Neural cell (in vitro differentiated cells): ENCODE data around the gene FHIT.

ENCODE experiments used
- EP300 ChIP-seq: fragments of 450-650 bp; conservative IDR thresholded peaks from 2 replicates; pipeline ENCODE4 v1.6.1; 2014; ENCODE audit warnings: antibody characterized with exemption, mild to moderate bottlenecking, moderate library complexity; ENCODE audit not compliant: poor library complexity, severe bottlenecking
- POLR2AphosphoS5 ChIP-seq: IDR thresholded peaks from 2 replicates; pipeline ENCODE4 v1.6.1; 2012
- RAD21 ChIP-seq: fragments of 450-650 bp; conservative IDR thresholded peaks from 2 replicates; pipeline ENCODE4 v1.6.1; 2014; ENCODE audit warnings: antibody characterized with exemption, mild to moderate bottlenecking, moderate library complexity
- SMC3 ChIP-seq: fragments of 450-650 bp; conservative IDR thresholded peaks from 2 replicates; pipeline ENCODE4 v1.6.1; 2014; ENCODE audit warnings: antibody characterized with exemption, mild to moderate bottlenecking, moderate library complexity; ENCODE audit not compliant: poor library complexity
- TF ChIP-seq, protein P1 (sequence below): fragments of 450-650 bp; IDR thresholded peaks from 2 replicates; pipeline ENCODE4 v1.5.1; 2014; ENCODE audit warnings: antibody characterized with exemption, mild to moderate bottlenecking, moderate library complexity; ENCODE audit not compliant: poor library complexity, severe bottlenecking

DNA sequence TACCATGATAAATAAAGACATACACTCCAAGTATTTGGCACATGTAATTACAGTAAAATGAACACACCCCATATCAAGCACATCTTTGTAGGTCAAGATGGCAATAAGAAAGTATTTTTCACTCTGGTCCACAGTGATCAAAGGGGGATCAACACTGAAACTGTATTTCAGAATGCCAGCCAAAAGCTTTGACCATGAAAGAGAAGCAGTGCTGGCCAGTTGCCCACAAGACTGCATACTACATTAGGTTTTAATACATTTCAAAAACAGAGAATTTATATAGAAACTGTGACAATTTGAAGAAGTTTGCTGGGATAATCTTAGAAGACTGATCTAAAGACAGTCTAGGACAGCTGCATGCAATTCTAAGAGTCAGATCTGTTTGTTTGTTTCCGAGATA lies 1035.3 kb downstream of the FHIT start:
- TF ChIP-seq RAD21, result no peak
- TF ChIP-seq, protein P1, sequence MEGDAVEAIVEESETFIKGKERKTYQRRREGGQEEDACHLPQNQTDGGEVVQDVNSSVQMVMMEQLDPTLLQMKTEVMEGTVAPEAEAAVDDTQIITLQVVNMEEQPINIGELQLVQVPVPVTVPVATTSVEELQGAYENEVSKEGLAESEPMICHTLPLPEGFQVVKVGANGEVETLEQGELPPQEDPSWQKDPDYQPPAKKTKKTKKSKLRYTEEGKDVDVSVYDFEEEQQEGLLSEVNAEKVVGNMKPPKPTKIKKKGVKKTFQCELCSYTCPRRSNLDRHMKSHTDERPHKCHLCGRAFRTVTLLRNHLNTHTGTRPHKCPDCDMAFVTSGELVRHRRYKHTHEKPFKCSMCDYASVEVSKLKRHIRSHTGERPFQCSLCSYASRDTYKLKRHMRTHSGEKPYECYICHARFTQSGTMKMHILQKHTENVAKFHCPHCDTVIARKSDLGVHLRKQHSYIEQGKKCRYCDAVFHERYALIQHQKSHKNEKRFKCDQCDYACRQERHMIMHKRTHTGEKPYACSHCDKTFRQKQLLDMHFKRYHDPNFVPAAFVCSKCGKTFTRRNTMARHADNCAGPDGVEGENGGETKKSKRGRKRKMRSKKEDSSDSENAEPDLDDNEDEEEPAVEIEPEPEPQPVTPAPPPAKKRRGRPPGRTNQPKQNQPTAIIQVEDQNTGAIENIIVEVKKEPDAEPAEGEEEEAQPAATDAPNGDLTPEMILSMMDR, result no peak
- TF ChIP-seq EP300, result no peak
- no peak for TF ChIP-seq POLR2AphosphoS5
- TF ChIP-seq SMC3, result no peak
